Activated naive CD4-positive, alpha-beta T cell (primary cell): ENCODE data around the gene PDGFB.
A peak's percentile ranks its signal among the peaks of the same experiment; 100 is the strongest.

ENCODE experiments used
- DNase-seq, 4 experiments: peaks; one replicate each; lab custom pipeline; 2025; lab: John Stamatoyannopoulos, UW

PDGFB gene

GRCh38 chr22:39254789-39255298, 10.1 kb upstream of the PDGFB start:
- DNase-seq: no peak

GRCh38 chr22:39254122-39254521, 9.3 kb upstream of the PDGFB start:
- no peak for DNase-seq

GRCh38 chr22:39253435-39254070, 8.8 kb upstream of the PDGFB start:
- peak in 1 of 4 experiments; percentile 22 for DNase-seq

- DNase-seq: no peak
These were observed 8.0 kb upstream of the PDGFB start for GRCh38 chr22:39252461-39253434.

GRCh38 chr22:39251762-39252460, 7.1 kb upstream of the PDGFB start:
- no peak for DNase-seq

GRCh38 chr22:39250838-39251237, 6.1 kb upstream of the PDGFB start:
- DNase-seq: no peak

- no peak for DNase-seq
These were observed 5.3 kb upstream of the PDGFB start for GRCh38 chr22:39250131-39250530.

- DNase-seq: no peak
These were observed 4.4 kb upstream of the PDGFB start for GRCh38 chr22:39249086-39249704.

- DNase-seq: no peak
These were observed 3.5 kb upstream of the PDGFB start for GRCh38 chr22:39248254-39248653.

GRCh38 chr22:39247361-39247760, 2.6 kb upstream of the PDGFB start:
- DNase-seq: no peak

GRCh38 chr22:39246690-39247332, 2.0 kb upstream of the PDGFB start:
- no peak for DNase-seq

- no peak for DNase-seq
These were observed 1.4 kb upstream of the PDGFB start for GRCh38 chr22:39246217-39246616.

- no peak for DNase-seq
These were observed 603 bp upstream of the PDGFB start for GRCh38 chr22:39245130-39246039.

GRCh38 chr22:39244136-39244495, 666 bp downstream of the PDGFB start:
- no peak for DNase-seq

- no peak for DNase-seq
These were observed 1.2 kb downstream of the PDGFB start for GRCh38 chr22:39243439-39244135.

GRCh38 chr22:39242595-39243438, 2.0 kb downstream of the PDGFB start:
- DNase-seq: peak in 2 of 4 experiments; percentile 23 to 36

GRCh38 chr22:39241794-39242594, 2.8 kb downstream of the PDGFB start:
- peak in 2 of 4 experiments; percentile 34 to 46 for DNase-seq
